GM21529 (cell line): ENCODE results near the gene SAXO1.
"Not testable (repeated sequence)": the region's sequence is repeated elsewhere in the genome, so short reads cannot be mapped to it uniquely, and the experiment has no call there.

Source experiments
- ATAC-seq: cut with Tn5 transposase; IDR thresholded peaks from one replicate; pipeline ENCODE4 v1.9.1; 2021; ENCODE audit not compliant: unreplicated experiment

The SAXO1 gene

DNA sequence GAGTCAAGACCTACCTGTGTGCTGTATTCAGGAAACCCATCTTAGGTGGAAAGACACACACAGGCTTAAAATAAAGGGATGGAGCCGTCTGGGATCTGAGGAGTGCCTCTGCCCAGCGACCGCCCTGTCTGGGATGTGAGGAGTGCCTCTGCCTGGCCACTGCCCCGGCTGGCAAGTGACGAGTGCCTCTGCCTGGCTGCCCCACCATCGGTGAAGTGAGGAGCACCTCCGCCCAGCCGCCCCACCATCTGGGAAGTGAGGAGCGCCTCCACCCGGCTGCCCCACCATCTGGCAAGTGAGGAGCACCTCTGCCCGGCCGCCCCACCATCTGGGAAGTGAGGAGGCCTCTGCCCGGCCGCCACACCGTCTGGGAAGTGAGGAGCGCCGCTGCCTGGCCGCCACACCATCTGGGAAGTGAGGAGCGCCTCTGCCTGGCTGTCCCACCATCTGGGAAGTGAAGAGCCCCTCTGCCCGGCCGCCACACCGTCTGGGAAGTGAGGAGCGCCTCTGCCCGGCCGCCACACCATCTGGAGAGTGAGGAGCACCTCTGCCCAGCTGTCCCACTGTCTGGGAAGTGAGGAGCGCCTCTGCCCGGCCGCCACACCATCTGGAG is 33.7 kb downstream of the SAXO1 start:
- no peak for ATAC-seq

DNA sequence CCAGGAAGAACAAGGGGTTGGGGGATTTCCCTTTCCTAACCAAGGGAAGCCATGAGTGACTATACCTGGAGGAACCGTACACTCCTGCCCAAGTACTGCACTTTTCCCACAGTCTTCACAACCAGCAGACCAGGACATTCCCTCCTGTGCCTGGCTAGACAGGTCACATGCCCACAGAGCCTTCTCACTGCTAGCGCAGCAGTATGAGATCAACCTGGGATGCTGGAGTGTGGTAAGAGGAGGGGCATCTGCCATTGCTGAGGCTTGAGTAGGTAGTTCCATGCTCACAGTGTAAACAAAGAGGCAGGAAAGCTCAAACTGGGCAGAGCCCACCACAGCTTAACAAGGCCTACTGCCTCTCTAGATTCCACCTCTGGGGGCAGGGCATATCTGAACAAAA is 35.9 kb downstream of the SAXO1 start:
- ATAC-seq, result no peak

DNA sequence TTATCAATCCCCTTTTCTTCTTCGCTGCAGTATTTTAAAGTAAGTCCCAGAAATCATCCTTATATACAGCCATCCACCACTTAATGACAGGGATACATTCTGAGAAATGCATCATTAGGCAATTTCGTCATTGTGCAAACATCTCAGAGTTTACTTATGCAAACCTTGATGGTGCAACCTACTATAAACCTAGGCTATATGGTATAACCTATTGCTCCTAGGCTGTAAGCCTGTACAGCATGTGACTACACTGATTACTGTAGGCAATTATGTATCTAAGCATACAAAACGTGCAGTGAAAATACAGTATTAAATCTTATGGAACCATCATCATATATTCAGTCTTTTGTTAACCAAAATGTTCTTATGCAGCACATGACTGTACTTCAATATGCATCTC is 36.8 kb downstream of the SAXO1 start:
- no peak for ATAC-seq

DNA sequence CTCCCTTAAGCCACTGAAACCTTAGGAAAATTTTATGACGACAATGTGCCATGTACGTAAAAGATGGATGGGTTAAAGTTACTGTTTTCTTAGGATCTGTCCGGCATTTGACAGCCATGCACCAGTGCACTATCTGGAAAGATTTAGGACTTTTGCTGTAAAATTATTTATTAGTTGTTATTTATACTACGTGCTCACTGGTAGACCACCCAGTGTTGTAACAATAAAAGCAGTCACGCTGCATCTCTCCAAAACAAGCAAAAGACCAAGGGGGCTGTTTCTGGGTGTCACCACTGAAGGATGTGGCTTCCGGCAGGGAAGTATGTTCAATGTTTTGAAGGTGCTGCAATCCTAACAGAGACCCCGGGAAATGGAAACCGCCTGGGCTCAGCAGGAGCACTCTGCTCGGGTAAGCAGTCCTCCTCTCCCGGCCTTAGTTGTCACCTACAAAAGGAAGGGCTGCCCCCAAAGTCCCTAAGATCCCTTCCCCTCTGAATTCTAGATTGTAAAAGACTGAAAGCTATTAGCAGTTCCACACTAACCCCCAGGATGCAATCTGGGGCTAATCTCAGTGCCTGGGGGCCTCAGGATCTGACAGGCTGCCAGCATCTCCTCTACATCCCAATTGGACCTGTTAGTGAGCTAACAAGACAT is 38.6 kb downstream of the SAXO1 start:
- ATAC-seq, result no peak

DNA sequence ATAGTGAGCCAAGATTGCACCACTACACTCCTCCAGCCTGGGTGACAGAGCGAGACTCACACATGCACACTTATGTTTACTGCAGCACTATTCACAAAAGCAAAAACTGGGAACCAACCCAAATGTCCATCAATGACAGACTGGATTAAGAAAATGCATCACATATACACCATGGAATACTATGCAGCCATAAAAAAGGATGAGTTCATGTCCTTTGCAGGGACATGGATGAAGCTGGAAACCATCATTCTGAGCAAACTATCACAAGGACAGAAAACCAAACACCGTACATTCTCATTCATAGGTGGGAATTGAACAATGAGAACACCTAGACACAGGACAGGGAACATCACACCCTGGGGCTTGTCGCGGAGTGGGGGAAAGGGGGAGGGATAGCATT is 41.8 kb downstream of the SAXO1 start:
- ATAC-seq, result not testable (repeated sequence)

DNA sequence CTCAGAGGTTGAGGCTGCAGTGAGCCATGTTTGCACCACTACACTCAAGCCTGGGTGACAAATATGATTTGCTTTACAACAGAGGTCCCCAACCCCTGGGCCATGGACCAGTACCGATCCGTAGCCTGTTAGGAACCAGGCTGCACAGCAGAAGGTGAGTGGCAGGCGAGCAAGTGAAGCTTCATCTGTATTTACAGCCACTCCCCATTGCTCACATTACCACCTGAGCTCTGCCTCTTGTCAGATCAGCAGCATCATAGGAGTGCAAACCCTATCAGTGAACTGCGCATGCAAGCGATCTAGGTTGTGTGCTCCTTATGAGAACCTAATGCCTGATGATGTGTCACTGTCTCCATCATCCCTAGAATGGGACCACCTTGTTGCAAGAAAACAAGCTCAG is 42.5 kb downstream of the SAXO1 start:
- no peak for ATAC-seq

DNA sequence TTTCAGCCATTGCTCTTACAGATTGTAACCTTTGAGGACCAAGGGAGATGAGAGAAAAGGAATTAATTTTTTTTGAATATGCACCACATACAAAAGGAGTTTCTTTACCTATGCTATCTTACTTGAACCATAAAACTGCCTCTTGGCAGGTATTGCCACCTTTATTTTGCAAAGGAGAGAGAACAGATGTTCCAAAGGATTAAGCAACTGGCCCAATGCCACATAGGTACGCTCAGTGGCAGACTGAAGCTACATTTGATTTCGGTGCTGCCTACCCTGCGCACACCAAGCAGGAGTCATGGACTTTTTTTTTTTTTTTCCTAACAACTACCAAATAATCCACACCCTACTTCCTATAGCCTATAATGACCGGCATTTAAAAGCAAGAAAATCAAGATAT is 43.1 kb downstream of the SAXO1 start:
- no peak for ATAC-seq

DNA sequence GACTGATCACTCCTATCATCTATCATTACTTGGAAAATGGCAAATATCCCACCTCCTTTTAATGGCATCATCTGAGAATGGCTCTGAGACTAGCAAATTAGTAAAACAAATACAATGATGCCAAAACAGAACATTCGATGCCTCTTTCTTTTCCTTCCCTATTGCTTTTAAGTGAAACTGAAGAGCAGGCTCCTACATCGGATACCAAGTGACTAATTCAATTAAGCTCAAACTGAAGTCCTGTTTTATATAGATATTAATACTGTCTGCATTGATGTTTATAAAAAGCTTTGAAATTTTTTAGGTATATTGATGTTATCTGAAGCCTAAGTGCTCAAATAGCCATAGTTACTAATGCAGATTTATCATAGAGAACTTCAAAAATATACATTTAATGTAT is 43.9 kb downstream of the SAXO1 start:
- no peak for ATAC-seq

DNA sequence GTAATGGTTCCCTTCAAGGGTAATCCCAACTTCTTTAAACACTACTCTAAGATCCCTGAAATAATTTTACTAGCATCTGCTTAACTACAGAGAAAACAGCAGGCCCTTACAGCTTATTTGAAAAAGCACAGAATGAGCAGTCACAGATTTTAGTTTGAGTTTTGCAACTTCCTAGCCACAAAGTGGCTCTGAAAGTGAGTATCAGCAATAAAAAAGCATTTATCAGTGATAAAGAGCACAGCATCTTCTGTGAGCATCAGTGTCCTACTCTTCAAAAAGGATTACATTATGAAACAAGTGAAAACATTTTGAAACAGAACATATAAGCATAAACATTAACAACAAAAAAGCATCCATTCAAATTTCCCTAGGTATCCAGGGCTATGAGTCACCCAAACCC is 45.0 kb downstream of the SAXO1 start:
- ATAC-seq, result no peak

DNA sequence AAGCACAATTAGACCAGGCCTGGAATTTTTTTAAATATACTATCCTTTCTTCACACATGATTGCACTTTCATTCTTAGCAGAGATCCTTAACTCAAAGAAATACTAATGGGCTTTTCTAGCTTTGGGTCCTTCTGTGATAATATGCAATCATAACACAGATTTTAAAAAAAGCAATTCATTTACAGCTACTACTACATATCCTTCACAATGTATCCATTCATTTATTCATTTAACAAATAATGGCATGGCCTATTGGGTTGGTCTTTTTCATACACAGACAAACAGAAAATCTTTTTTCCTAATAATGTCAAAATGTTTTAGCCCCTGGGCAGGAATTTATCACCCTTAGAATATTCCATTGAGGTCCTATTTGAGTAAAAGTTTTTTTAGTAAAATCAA is 47.0 kb downstream of the SAXO1 start:
- ATAC-seq, result no peak

DNA sequence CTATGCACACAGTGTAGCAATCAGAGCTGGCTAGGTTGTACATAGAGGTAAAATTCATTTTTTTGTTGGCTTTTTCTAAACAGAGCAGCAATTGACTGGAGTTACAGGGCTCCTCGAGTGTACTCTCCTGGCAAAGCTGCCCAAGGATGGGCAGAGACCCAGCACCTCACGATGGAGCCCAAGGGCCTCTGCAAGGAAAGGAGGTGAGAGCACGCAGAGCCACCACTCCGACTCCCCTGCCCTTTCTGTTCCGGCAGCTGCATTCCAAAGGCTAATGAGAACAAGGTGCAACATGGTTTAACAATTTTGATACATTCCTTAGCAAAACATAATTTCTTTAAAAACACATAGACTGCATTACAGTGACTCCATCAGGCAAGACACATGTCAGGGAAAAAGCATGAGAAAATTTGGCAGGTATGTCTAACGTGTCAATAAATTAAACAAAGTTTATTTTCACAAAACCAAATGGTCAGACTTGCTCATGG is 47.5 kb downstream of the SAXO1 start:
- no peak for ATAC-seq

DNA sequence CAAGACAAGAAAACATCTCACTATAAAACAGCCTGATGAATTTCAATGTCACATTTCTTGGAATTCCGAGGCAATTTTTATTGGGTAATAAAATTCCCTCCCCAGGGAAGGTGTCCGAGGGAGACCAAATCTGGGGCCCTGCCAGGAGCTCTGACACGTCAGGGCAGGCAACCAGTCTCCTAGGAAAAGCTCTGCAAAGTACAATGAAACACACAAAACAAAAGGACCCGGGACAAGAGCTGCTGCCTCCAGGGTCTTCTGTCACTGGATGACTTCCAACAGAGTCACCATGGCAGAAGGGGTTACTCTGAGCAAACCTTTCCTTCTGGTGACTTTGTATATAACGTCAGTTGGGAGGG is 50.8 kb downstream of the SAXO1 start:
- no peak for ATAC-seq

DNA sequence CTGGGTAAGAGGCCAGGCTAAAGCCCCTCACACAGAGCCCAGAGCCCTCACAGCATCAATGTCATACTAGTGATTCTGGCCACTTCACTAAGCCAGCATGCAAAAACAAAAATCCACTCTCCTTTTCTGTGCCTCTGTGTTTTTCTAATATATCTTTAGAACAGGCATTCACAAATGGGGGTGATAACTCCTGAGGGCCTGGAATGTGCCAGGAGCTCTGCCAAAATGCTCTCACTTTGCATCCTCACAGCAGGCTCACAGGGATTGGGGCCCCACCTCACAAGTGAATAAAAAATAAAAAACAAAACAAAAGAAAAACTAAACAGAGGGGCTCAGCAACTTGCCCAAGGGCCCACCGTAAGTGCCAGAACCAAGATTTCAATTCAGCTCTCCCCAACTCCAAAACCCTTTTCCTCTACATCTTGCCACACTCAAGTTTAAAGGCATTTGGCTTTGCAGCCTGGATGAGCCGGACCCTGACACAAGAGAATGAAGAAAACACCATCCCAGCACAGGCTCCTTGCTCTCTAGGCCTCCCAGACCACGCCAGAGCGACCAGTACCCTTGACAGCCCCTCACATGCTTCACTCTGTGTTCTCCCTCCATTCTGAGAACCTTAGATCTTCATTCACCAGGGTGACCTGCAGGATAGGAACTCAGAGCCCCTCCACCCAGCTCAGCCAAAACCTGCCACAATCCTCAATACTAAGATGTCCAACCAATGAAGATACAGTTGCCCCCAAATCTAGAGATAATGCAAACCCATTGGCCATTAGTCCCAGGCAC is 51.3 kb downstream of the SAXO1 start:
- ATAC-seq, result no peak

DNA sequence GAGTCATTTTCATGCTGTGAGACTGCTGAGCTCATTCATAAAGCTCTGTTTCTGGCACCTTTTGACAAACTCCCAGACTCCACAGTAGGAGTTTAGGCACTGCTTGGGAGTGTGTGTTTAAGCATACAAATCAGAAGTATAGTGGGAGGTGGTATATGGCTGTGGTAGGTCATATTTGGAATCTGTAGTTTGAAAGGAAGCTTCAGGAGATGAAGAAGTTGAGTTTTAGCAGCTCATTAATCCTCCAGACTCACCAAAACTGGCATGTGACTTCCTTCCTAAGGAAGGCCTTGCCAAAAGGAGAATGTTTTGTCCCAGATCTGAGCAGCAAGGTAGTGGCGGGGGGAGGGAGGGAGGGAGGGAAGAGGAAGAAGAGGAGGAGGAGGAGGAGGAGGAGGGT is 52.8 kb downstream of the SAXO1 start:
- no peak for ATAC-seq

DNA sequence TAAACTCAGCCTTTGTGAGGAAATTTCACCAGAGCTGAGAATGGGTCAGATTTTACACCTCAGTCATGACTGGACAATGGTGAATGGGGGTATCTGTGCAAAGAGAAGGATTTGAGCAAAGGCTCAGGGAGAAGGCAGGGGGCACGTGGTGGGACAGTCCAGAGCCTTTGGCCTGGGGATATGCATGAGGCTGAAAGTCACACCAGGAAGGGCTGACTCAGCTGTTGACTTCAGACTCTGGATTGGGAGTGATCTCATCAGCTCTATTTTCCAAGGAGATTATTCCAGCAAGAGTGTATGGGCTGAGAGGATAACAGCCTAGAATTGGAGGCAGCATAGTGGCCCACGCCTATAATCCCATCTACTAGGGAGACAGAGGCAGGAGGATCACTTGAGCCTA is 53.6 kb downstream of the SAXO1 start:
- ATAC-seq, result no peak

DNA sequence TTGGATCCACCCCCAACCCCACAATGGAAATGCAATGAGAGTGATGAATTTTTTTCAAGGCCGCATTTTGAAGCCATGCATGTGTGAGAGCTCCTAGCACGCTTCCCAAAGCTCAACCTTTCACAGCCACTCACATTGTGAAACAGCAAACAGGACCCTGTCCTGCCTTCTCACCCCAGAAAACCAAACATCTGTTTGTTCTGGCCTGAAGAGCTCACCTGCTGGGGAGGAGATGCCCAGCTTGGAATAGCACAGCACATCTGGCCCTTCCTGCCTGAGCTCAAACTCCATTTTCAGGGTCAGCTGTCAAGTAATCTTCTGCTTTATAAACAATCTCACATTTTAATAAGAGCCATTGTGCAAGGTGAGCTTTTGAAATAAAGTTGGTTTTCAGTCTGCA is 54.8 kb downstream of the SAXO1 start:
- ATAC-seq, result no peak

DNA sequence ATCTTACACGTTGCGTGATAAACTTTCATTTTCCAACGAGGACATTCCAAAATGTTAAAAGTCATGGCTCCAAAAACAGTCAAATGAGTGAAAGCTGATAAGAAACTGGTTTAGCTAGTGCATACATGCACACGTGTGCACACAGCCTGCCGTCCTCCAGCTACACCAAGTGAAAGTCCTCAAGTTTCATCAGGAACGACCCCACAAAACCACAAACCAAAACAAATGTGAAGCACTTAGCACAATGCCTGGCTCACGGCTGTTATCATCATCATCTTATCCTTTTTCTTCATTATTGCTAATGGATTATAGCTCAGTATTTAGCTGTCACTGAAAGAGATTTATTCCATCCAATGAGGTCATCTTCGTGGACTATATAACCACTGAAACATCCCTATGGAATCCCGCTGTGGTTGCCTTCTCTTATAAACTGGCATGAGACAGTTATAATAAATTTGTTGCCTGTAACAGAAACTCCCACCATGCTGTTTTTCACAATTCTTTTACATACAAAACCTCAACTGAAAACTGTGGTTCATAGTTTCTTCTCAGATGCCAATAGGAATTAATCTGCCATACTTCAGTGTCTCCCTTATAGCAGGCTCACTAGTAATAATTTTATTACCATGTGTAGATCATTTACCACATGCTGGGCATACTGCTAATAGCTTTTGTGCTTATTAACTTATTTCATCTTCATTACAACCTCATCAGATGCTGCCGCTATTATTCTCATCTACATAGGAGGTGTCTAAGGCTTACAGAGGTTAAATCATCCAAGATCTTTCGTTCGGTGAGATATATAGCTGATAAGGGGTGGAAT is 56.1 kb downstream of the SAXO1 start:
- ATAC-seq, result no peak

DNA sequence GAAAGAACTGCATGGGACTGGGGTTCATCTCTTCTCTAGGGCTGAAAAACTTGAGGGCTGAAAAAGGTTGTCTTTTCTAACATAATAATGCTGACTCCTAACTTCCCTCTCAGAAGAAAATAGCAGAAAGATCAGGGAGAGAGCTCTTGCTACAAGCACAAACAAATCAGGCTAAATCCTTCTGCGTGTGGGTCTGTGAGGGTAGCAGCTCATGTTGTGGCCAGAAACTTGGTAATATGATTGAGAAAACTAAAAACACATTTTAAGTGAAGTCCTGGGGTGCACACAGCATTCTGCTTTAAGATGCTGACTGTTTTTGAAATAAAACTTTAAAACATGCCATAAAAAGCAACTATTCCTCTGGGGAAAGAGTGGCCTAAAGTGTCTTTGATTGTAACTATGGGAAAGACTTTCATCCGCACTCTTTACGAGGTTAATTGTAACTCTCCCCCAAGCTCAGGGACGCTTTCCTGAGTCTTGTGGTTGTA is 56.7 kb downstream of the SAXO1 start:
- ATAC-seq, result no peak

DNA sequence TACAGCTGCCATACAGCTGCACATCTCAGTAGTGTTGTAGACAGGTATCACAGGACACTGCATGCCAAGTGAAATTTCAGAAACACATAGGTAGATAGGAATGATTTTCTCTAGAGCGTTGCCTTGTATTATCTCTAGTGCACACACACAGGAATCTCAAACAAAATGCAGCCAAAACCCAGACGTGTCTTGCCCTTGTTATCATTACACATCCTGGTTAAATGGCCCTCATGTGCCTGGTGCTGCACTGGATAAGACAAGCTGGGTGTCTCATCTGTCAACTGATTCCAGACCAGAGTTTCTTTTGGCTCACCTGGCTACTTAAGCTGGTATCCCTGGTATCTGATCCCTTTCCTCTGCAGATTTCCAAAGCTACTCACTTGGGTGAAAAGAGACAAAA is 59.7 kb downstream of the SAXO1 start:
- no peak for ATAC-seq

DNA sequence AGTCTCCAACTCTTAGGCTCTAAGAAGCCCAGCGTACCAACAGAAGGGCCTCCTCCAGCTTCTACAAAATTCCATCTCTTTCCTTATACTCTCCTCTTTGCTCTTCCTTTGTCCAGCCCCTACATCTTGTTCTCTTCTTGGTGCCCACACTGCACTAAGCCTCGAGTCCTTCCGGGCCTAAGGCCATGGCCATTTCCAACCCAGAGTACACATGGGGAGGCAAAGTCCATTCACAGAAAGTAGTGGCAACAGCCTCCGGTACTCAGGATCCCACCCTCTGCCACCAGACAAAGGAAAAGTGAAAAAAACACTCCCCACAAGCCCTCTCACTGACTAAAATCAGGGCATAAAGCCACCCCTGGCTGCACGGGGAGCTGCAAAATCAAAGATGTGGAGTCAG is 60.3 kb downstream of the SAXO1 start:
- ATAC-seq, result no peak

DNA sequence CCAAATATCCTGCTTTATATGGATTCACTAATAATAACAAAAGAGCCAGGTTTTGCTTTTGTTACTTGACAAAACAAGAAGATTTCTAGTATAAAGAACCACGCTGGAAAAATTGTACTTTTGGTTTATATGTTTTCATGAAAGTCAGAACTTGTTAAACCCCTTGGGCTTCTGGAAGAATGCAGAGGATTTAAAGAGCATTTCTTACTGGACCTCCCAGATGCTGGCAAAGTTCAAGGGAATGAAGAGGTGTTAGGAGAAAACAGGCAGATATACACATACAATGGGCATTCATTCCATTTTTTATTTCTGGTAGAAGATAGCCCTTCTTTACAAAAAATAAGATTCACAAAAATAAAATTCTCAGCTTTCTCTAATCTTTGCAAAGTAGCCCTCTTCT is 61.1 kb downstream of the SAXO1 start:
- no peak for ATAC-seq
